ENCODE data around the gene HIPK1.
A peak's percentile ranks its signal among the peaks of the same experiment; 100 is the strongest.
"Not testable (repeated sequence)": the region's sequence is repeated elsewhere in the genome, so short reads cannot be mapped to it uniquely, and the experiment has no call there.

The HIPK1 gene

GRCh38 chr1:114006825-114007224 is 77.7 kb downstream of the HIPK1 start:
- H3K9ac ChIP-seq (ENCODE audit: low read length); H3K79me2 ChIP-seq (ENCODE audit: control insufficient read depth, insufficient read depth, low read length); H3K79me1 ChIP-seq (ENCODE audit: low read length); H3K4me3 ChIP-seq (ENCODE audit: low read length); H4K8ac ChIP-seq (ENCODE audit: low read depth, low read length); DNase-seq; H3K4me1 ChIP-seq (ENCODE audit: control insufficient read depth, low read depth, low read length); H3K27ac ChIP-seq (ENCODE audit: low read depth, low read length); H3K56ac ChIP-seq (ENCODE audit: low read length); H2BK5ac ChIP-seq (ENCODE audit: low read length); H3K27me3 ChIP-seq (ENCODE audit: insufficient read depth, low read length, poor library complexity); H4K5ac ChIP-seq (ENCODE audit: low read length); H3K4me2 ChIP-seq (ENCODE audit: low read length); H2AK5ac ChIP-seq (ENCODE audit: low read length); H2BK15ac ChIP-seq (replicated peaks; ENCODE audit: low read depth); H2BK120ac ChIP-seq (ENCODE audit: low read depth, low read length); H3K36me3 ChIP-seq (ENCODE audit: control insufficient read depth, insufficient read depth, low read length); H3K18ac ChIP-seq (ENCODE audit: low read length); H3K23ac ChIP-seq (ENCODE audit: low read length); H3K4ac ChIP-seq (ENCODE audit: low read depth, low read length): not testable (repeated sequence)
- WGBS (ENCODE audit: extremely low coverage, insufficient coverage, low lambda C conversion rate) = no CpG with 5 or more reads among the region's 4 CpGs

- Histone ChIP-seq H3K18ac (ENCODE audit: low read length) (peak overlapping the region; percentile 6), H3K4me2 (ENCODE audit: low read length) (no peak overlapping the region), H2BK15ac (replicated peaks; ENCODE audit: low read depth) (no peak overlapping the region), H2BK5ac (ENCODE audit: low read length) (no peak overlapping the region), H3K9ac (ENCODE audit: low read length) (no peak overlapping the region), H3K27me3 (ENCODE audit: insufficient read depth, low read length, poor library complexity) (no peaks in the 10 kb centered on the region), H4K5ac (ENCODE audit: low read length) (no peak overlapping the region), H2AK5ac (ENCODE audit: low read length) (no peak overlapping the region), H3K4ac (ENCODE audit: low read depth, low read length) (no peak overlapping the region), H3K23ac (ENCODE audit: low read length) (no peak overlapping the region), H3K56ac (ENCODE audit: low read length) (no peak overlapping the region), H3K4me3 (ENCODE audit: low read length) (no peak overlapping the region), H3K27ac (ENCODE audit: low read depth, low read length) (no peak overlapping the region), H3K79me2 (ENCODE audit: control insufficient read depth, insufficient read depth, low read length) (no peaks in the 10 kb centered on the region), H3K4me1 (ENCODE audit: control insufficient read depth, low read depth, low read length) (no peaks in the 10 kb centered on the region), H4K8ac (ENCODE audit: low read depth, low read length) (no peak overlapping the region), H2BK120ac (ENCODE audit: low read depth, low read length) (no peak overlapping the region), H3K36me3 (ENCODE audit: control insufficient read depth, insufficient read depth, low read length) (no peaks in the 10 kb centered on the region), H3K79me1 (ENCODE audit: low read length) (no peaks in the 10 kb centered on the region)
- DNase-seq = no peak
- WGBS (ENCODE audit: extremely low coverage, insufficient coverage, low lambda C conversion rate) = no CpG with 5 or more reads among the region's 2 CpGs
Observed at GRCh38 chr1:114008480-114008941, 79.4 kb downstream of the HIPK1 start.

GRCh38 chr1:114008993-114009392 is 79.9 kb downstream of the HIPK1 start:
- Histone ChIP-seq H3K4me1 (ENCODE audit: control insufficient read depth, low read depth, low read length) (no peaks in the 10 kb centered on the region), H3K56ac (ENCODE audit: low read length) (no peak overlapping the region), H4K5ac (ENCODE audit: low read length) (no peak overlapping the region), H3K27ac (ENCODE audit: low read depth, low read length) (no peak overlapping the region), H3K4ac (ENCODE audit: low read depth, low read length) (no peak overlapping the region), H3K79me2 (ENCODE audit: control insufficient read depth, insufficient read depth, low read length) (no peaks in the 10 kb centered on the region), H3K9ac (ENCODE audit: low read length) (no peak overlapping the region), H3K23ac (ENCODE audit: low read length) (no peak overlapping the region), H3K18ac (ENCODE audit: low read length) (no peak overlapping the region), H3K79me1 (ENCODE audit: low read length) (no peaks in the 10 kb centered on the region), H3K4me3 (ENCODE audit: low read length) (no peak overlapping the region), H2BK120ac (ENCODE audit: low read depth, low read length) (no peak overlapping the region), H3K36me3 (ENCODE audit: control insufficient read depth, insufficient read depth, low read length) (no peaks in the 10 kb centered on the region), H3K4me2 (ENCODE audit: low read length) (no peak overlapping the region), H3K27me3 (ENCODE audit: insufficient read depth, low read length, poor library complexity) (no peaks in the 10 kb centered on the region), H2BK15ac (replicated peaks; ENCODE audit: low read depth) (no peak overlapping the region), H4K8ac (ENCODE audit: low read depth, low read length) (no peak overlapping the region), H2BK5ac (ENCODE audit: low read length) (no peak overlapping the region), H2AK5ac (ENCODE audit: low read length) (no peak overlapping the region)
- no peak for DNase-seq

GRCh38 chr1:114009393-114009792 is 80.3 kb downstream of the HIPK1 start:
- H3K56ac ChIP-seq (ENCODE audit: low read length) = no peak overlapping the region
- H3K27ac ChIP-seq (ENCODE audit: low read depth, low read length) = no peak overlapping the region
- WGBS (ENCODE audit: extremely low coverage, insufficient coverage, low lambda C conversion rate) = no CpG with 5 or more reads among the region's 1 CpG
- no peak overlapping the region for H3K4me2 ChIP-seq (ENCODE audit: low read length)
- no peak overlapping the region for H3K9ac ChIP-seq (ENCODE audit: low read length)
- no peaks in the 10 kb centered on the region for H3K4me1 ChIP-seq (ENCODE audit: control insufficient read depth, low read depth, low read length)
- no peaks in the 10 kb centered on the region for H3K79me1 ChIP-seq (ENCODE audit: low read length)
- no peaks in the 10 kb centered on the region for H3K79me2 ChIP-seq (ENCODE audit: control insufficient read depth, insufficient read depth, low read length)
- H2AK5ac ChIP-seq (ENCODE audit: low read length) = no peak overlapping the region
- H4K5ac ChIP-seq (ENCODE audit: low read length) = no peak overlapping the region
- H3K27me3 ChIP-seq (ENCODE audit: insufficient read depth, low read length, poor library complexity) = no peaks in the 10 kb centered on the region
- no peak overlapping the region for H3K18ac ChIP-seq (ENCODE audit: low read length)
- H3K36me3 ChIP-seq (ENCODE audit: control insufficient read depth, insufficient read depth, low read length) = no peaks in the 10 kb centered on the region
- DNase-seq = no peak
- H3K4me3 ChIP-seq (ENCODE audit: low read length) = no peak overlapping the region
- H2BK15ac ChIP-seq (replicated peaks; ENCODE audit: low read depth) = no peak overlapping the region
- no peak overlapping the region for H3K23ac ChIP-seq (ENCODE audit: low read length)
- no peak overlapping the region for H2BK5ac ChIP-seq (ENCODE audit: low read length)
- H3K4ac ChIP-seq (ENCODE audit: low read depth, low read length) = no peak overlapping the region
- H4K8ac ChIP-seq (ENCODE audit: low read depth, low read length) = no peak overlapping the region
- no peak overlapping the region for H2BK120ac ChIP-seq (ENCODE audit: low read depth, low read length)

GRCh38 chr1:114010433-114011184 is 81.5 kb downstream of the HIPK1 start:
- peak; percentile 25 for DNase-seq
- no peak overlapping the region for H2BK15ac ChIP-seq (replicated peaks; ENCODE audit: low read depth)
- no peak overlapping the region for H4K8ac ChIP-seq (ENCODE audit: low read depth, low read length)
- H3K18ac ChIP-seq (ENCODE audit: low read length) = no peak overlapping the region
- no peak overlapping the region for H3K4me3 ChIP-seq (ENCODE audit: low read length)
- H3K27ac ChIP-seq (ENCODE audit: low read depth, low read length) = no peak overlapping the region
- no peak overlapping the region for H4K5ac ChIP-seq (ENCODE audit: low read length)
- H3K27me3 ChIP-seq (ENCODE audit: insufficient read depth, low read length, poor library complexity) = no peaks in the 10 kb centered on the region
- no peak overlapping the region for H2AK5ac ChIP-seq (ENCODE audit: low read length)
- no peak overlapping the region for H3K9ac ChIP-seq (ENCODE audit: low read length)
- no peak overlapping the region for H2BK5ac ChIP-seq (ENCODE audit: low read length)
- H3K56ac ChIP-seq (ENCODE audit: low read length) = no peak overlapping the region
- H3K79me2 ChIP-seq (ENCODE audit: control insufficient read depth, insufficient read depth, low read length) = no peaks in the 10 kb centered on the region
- H2BK120ac ChIP-seq (ENCODE audit: low read depth, low read length) = no peak overlapping the region
- no peaks in the 10 kb centered on the region for H3K79me1 ChIP-seq (ENCODE audit: low read length)
- H3K4me1 ChIP-seq (ENCODE audit: control insufficient read depth, low read depth, low read length) = peaks cover 4% of the 10 kb centered on the region
- no peaks in the 10 kb centered on the region for H3K36me3 ChIP-seq (ENCODE audit: control insufficient read depth, insufficient read depth, low read length)
- WGBS (ENCODE audit: extremely low coverage, insufficient coverage, low lambda C conversion rate) = no CpG with 5 or more reads among the region's 9 CpGs
- no peak overlapping the region for H3K4me2 ChIP-seq (ENCODE audit: low read length)
- no peak overlapping the region for H3K23ac ChIP-seq (ENCODE audit: low read length)
- no peak overlapping the region for H3K4ac ChIP-seq (ENCODE audit: low read depth, low read length)

- H4K5ac ChIP-seq (ENCODE audit: low read length) = no peak overlapping the region
- H2BK5ac ChIP-seq (ENCODE audit: low read length) = no peak overlapping the region
- H3K9ac ChIP-seq (ENCODE audit: low read length) = no peak overlapping the region
- no peak overlapping the region for H2BK15ac ChIP-seq (replicated peaks; ENCODE audit: low read depth)
- DNase-seq = no peak
- H3K27ac ChIP-seq (ENCODE audit: low read depth, low read length) = no peak overlapping the region
- H2BK120ac ChIP-seq (ENCODE audit: low read depth, low read length) = no peak overlapping the region
- no peaks in the 10 kb centered on the region for H3K27me3 ChIP-seq (ENCODE audit: insufficient read depth, low read length, poor library complexity)
- no peak overlapping the region for H3K4ac ChIP-seq (ENCODE audit: low read depth, low read length)
- H3K79me2 ChIP-seq (ENCODE audit: control insufficient read depth, insufficient read depth, low read length) = no peaks in the 10 kb centered on the region
- H3K18ac ChIP-seq (ENCODE audit: low read length) = no peak overlapping the region
- H3K4me3 ChIP-seq (ENCODE audit: low read length) = no peak overlapping the region
- no peak overlapping the region for H3K23ac ChIP-seq (ENCODE audit: low read length)
- H2AK5ac ChIP-seq (ENCODE audit: low read length) = no peak overlapping the region
- no peaks in the 10 kb centered on the region for H3K36me3 ChIP-seq (ENCODE audit: control insufficient read depth, insufficient read depth, low read length)
- no peak overlapping the region for H4K8ac ChIP-seq (ENCODE audit: low read depth, low read length)
- H3K79me1 ChIP-seq (ENCODE audit: low read length) = no peaks in the 10 kb centered on the region
- H3K4me1 ChIP-seq (ENCODE audit: control insufficient read depth, low read depth, low read length) = peaks cover 4% of the 10 kb centered on the region
- no peak overlapping the region for H3K4me2 ChIP-seq (ENCODE audit: low read length)
- H3K56ac ChIP-seq (ENCODE audit: low read length) = no peak overlapping the region
Observed at GRCh38 chr1:114011796-114012195, 82.7 kb downstream of the HIPK1 start.
